COLO668 (cell line): ENCODE results near the gene USP22.

ENCODE experiments used
- DNase-seq: peaks from one replicate; lab custom pipeline; 2025; ENCODE audit not compliant: unreplicated experiment; lab: John Stamatoyannopoulos, UW

USP22 gene

DNA sequence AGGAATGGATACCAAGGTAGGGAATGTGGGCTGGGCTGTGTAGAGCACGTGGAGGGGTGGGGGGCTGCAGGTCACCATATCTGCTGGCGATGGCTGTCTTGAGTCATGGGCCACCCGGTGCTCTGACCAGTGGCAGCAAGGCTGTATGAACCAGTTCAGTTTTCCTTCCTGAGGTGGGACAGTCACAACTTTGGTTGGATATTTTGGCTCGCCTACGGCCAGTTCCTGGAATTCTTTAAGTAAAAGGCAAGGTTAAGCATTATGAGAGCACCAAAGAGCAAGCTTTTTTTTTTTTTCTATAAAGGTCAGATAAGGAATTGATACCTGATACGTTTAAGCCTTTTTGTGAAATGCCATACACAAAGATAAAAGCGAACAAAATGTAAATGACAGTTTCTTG is 81.9 kb downstream of the USP22 start:
- DNase-seq: no peak

DNA sequence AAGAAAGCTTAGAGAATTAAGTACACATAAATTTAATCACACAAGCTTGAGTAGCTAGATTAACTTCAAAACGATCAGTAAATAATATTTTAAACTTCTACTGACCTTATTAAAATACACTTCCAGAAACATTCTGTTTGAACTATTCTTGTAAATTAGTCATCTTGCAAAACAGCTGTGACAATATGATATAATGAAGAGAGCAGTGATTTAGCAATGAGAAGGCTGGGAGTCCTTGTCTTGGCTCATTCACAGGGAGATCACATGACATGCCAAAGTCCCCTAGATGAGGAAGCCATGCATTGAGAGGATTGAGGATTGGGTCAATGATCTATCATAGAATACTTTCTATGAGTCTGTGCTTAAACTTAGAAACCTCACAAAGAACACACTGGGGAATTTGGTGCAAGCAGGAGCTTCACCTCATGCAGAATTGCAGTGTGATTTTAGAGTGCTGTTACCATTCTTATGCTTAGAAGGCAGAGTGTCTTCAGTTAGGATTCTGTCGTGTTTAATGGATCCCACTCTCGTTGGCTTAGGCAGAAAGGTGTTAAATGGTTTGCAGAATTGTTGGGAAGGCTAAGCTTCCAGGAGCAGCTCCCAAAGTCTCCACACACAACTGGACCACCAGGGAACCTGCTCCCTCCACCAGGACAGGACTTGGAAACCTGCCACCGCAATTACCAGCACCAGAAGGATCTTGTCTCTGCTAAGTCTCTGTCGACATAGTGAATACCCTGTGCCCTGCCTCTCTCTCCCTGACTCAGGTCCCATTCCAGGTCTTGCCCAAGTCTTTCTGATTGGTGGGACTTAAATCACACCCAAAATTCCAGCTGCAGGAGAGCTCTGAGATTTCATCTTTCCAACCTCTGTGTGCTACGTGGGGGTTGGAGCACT is 87.1 kb downstream of the USP22 start:
- no peak for DNase-seq

DNA sequence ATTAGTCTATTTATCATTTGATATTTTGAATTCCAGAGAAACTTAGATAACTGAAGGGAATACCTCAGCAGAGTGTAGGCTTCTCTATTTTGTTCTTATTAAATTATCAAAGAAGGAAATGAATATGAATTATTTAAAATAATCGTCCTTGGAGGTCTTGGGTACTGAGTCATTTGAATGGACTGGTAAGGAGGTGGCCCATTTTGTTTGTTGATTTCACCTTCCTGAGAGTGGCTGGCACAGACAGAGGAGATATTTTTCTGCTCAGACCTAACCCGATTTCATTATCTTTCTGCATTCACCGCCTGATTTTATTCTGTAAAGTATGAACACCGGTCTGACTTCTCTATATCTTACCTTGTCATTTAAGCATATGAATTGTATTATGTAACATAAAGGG is 88.0 kb downstream of the USP22 start:
- no peak for DNase-seq

DNA sequence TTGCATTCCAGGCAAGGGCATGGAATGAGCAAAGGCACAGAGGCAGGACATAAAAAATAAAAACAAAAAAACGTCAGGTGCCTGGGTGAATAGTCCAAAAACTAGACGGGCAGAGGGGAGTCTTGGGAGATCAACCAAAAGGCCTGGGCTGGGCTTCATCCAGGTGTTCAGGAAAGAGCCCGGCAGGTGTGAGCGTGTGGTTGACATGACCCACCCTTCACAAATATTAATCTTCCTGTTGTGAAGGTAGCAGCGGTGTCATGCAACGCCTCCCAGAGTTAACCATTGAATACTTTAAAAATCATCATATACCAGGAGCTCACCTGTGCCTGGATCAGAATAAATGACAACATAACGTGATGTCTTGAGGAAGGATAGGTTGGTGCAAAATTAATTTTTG is 90.6 kb downstream of the USP22 start:
- DNase-seq: peak; percentile 85
